Mesendoderm (in vitro differentiated cells): Measurements from ENCODE around the gene VPS37C.
A peak's percentile ranks its signal among the peaks of the same experiment; 100 is the strongest.
"Not testable (repeated sequence)": the region's sequence is repeated elsewhere in the genome, so short reads cannot be mapped to it uniquely, and the experiment has no call there.

Experiments
- DNase-seq: peaks from one replicate; pipeline ENCODE4 v3.0.0; 2013
- H2AK5ac ChIP-seq: 2 replicates; pipeline ENCODE4 v1.6.1; 2013; ENCODE audit warnings: low read length, inconsistent platforms
- H2BK120ac ChIP-seq: 2 replicates; pipeline ENCODE4 v1.6.1; 2013; ENCODE audit warnings: low read depth, mild to moderate bottlenecking, low read length, moderate library complexity, mixed read lengths
- H2BK15ac ChIP-seq: replicated peaks from 2 replicates; pipeline ENCODE4 v1.6.1; 2013; ENCODE audit warnings: low read depth, mild to moderate bottlenecking, moderate library complexity
- H2BK5ac ChIP-seq: 2 replicates; pipeline ENCODE4 v1.6.1; 2013; ENCODE audit warnings: low read length, inconsistent platforms
- H3K18ac ChIP-seq: 2 replicates; pipeline ENCODE4 v1.6.1; 2013; ENCODE audit warnings: mild to moderate bottlenecking, low read length, mixed read lengths
- H3K23ac ChIP-seq: one replicate; pipeline ENCODE4 v1.6.1; 2013; ENCODE audit warnings: low read length
- H3K27ac ChIP-seq: 2 replicates; pipeline ENCODE4 v1.5.1; 2013; ENCODE audit warnings: low read depth, mild to moderate bottlenecking, inconsistent platforms, low read length, moderate library complexity
- H3K27me3 ChIP-seq: 2 replicates; pipeline ENCODE4 v1.6.1; 2013; ENCODE audit warnings: low read length, control low read depth, mild to moderate bottlenecking, inconsistent platforms; ENCODE audit not compliant: insufficient read depth, poor library complexity
- H3K36me3 ChIP-seq: 2 replicates; pipeline ENCODE4 v1.6.1; 2013; ENCODE audit warnings: low read length, inconsistent platforms; ENCODE audit not compliant: control insufficient read depth, insufficient read depth
- H3K4ac ChIP-seq: one replicate; pipeline ENCODE4 v1.6.1; 2013; ENCODE audit warnings: low read depth, mild to moderate bottlenecking, low read length, moderate library complexity
- H3K4me1 ChIP-seq: 2 replicates; pipeline ENCODE4 v1.6.1; 2013; ENCODE audit warnings: low read depth, low read length, inconsistent platforms; ENCODE audit not compliant: control insufficient read depth
- H3K4me2 ChIP-seq: 2 replicates; pipeline ENCODE4 v1.6.1; 2013; ENCODE audit warnings: low read length
- H3K4me3 ChIP-seq: 2 replicates; pipeline ENCODE4 v1.5.1; 2013; ENCODE audit warnings: mild to moderate bottlenecking, low read length
- H3K56ac ChIP-seq: one replicate; pipeline ENCODE4 v1.6.1; 2013; ENCODE audit warnings: low read length
- H3K79me1 ChIP-seq: 2 replicates; pipeline ENCODE4 v1.6.1; 2013; ENCODE audit warnings: low read length, inconsistent platforms
- H3K79me2 ChIP-seq: 2 replicates; pipeline ENCODE4 v1.6.1; 2013; ENCODE audit warnings: mild to moderate bottlenecking, low read length; ENCODE audit not compliant: control insufficient read depth, insufficient read depth
- H3K9ac ChIP-seq: 2 replicates; pipeline ENCODE4 v1.6.1; 2013; ENCODE audit warnings: low read length, inconsistent platforms
- H4K5ac ChIP-seq: one replicate; pipeline ENCODE4 v1.6.1; 2013; ENCODE audit warnings: low read length
- H4K8ac ChIP-seq: one replicate; pipeline ENCODE4 v1.6.1; 2013; ENCODE audit warnings: low read depth, mild to moderate bottlenecking, control low read depth, low read length, moderate library complexity
- WGBS: extraction: QIAGEN DNeasy Blood & Tissue Kit; methylation state at CpG from one replicate; pipeline ENCODE4 v1.1.7; 2013; ENCODE audit warnings: low lambda C conversion rate, missing lambda C conversion rate; ENCODE audit not compliant: insufficient coverage; ENCODE audit errors: extremely low coverage; 5-methylcytosine and 5-hydroxymethylcytosine counted together

VPS37C gene

DNA sequence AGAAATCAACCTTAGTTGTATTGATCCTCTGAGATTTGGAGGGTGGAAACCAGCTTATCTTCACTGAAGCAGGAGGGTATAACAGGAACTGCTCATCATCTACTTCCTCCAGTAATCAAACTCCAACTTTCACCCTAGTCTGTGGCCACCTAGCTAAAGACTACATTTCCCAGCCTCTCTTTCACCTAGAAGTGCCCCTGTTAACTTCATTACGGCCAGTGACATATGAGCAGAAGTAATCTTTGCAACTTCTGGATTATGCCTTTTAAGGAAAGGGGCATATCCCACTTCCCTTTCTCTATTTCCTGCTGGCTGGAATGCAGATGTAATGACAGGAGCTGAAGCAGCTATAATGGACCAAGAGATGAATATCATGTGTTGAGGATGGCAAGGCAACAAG is 7.6 kb upstream of the VPS37C start:
- Histone ChIP-seq H4K8ac (no peak overlapping the region), H3K27ac (no peak overlapping the region), H2BK15ac (no peak overlapping the region), H3K79me2 (no peaks in the 10 kb centered on the region), H3K36me3 (no peaks in the 10 kb centered on the region), H2BK120ac (no peak overlapping the region), H3K23ac (no peak overlapping the region), H3K4me2 (no peak overlapping the region), H3K9ac (no peak overlapping the region), H4K5ac (no peak overlapping the region), H3K4ac (no peak overlapping the region), H3K4me3 (no peak overlapping the region), H3K18ac (no peak overlapping the region), H2AK5ac (no peak overlapping the region), H3K79me1 (no peaks in the 10 kb centered on the region), H3K4me1 (no peaks in the 10 kb centered on the region), H2BK5ac (no peak overlapping the region), H3K56ac (no peak overlapping the region), H3K27me3 (no peaks in the 10 kb centered on the region)
- no peak for DNase-seq
- WGBS: no CpG with 5 or more reads among the region's 1 CpG

DNA sequence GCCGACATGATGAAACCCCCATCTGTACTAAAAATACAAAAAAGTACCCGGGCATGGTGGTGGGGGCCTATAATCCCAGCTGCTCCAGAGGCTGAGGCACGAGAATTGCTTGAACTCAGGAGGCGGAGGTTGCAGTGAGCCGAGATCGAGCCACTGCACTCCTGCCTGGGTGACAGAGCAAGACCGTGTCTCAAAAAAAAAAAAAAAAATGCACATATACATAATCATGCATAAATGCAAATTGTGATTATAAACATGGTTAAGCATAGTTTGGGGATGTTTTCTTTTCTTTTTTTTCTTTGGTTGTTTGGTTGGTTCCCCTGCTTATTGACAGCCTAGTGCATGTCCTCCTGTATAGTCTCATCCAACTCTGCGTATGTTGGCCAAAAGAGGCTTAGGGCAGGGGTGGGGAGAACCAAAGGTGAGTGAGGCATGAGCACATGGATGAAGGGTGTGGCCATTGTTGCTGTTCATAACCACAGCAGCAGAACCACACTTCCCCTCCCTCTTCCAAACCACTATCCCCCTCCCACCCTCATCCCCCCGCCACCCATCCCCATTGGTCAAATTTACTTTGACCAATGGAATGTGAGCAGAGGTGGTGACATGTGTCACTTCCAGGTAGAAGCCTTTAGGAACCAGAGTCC is 6.9 kb upstream of the VPS37C start:
- H4K5ac ChIP-seq: no peak overlapping the region
- H3K27ac ChIP-seq: no peak overlapping the region
- no peak overlapping the region for H3K4me2 ChIP-seq
- H3K23ac ChIP-seq: no peak overlapping the region
- no peaks in the 10 kb centered on the region for H3K79me2 ChIP-seq
- H3K36me3 ChIP-seq: no peaks in the 10 kb centered on the region
- no peak overlapping the region for H3K18ac ChIP-seq
- no peak overlapping the region for H3K4ac ChIP-seq
- no peak overlapping the region for H2BK120ac ChIP-seq
- no peak overlapping the region for H3K4me3 ChIP-seq
- H3K56ac ChIP-seq: no peak overlapping the region
- no peak overlapping the region for H3K9ac ChIP-seq
- no peaks in the 10 kb centered on the region for H3K4me1 ChIP-seq
- H2AK5ac ChIP-seq: no peak overlapping the region
- H3K27me3 ChIP-seq: no peaks in the 10 kb centered on the region
- H4K8ac ChIP-seq: no peak overlapping the region
- H2BK15ac ChIP-seq: no peak overlapping the region
- H3K79me1 ChIP-seq: no peaks in the 10 kb centered on the region
- no peak overlapping the region for H2BK5ac ChIP-seq
- no peak for DNase-seq
- no CpG with 5 or more reads among the region's 9 CpGs for WGBS

DNA sequence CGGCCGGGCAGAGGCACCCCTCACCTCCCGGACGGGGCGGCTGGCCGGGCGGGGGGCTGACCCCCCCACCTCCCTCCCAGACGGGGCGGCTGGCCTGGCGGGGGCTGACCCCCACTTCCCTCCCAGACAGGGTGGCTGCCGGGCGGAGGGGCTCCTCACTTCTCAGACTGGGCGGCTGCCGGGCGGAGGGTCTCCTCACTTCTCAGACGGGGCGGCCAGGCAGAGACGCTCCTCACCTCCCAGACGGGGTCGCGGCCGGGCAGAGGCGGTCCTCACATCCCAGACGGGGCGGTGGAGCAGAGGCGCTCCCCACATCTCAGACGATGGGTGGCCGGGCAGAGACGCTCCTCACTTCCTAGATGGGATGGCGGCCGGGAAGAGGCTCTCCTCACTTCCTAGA is 5.1 kb upstream of the VPS37C start:
- H3K27ac ChIP-seq, H3K27me3 ChIP-seq, H4K8ac ChIP-seq, H3K9ac ChIP-seq, H2BK5ac ChIP-seq, H2AK5ac ChIP-seq, H3K4me2 ChIP-seq, H2BK120ac ChIP-seq, DNase-seq, H3K36me3 ChIP-seq, H3K79me1 ChIP-seq, H2BK15ac ChIP-seq, H3K23ac ChIP-seq, H3K56ac ChIP-seq, H3K4me1 ChIP-seq, H3K4ac ChIP-seq, H3K4me3 ChIP-seq, H4K5ac ChIP-seq, H3K18ac ChIP-seq, H3K79me2 ChIP-seq: not testable (repeated sequence)
- no CpG with 5 or more reads among the region's 31 CpGs for WGBS

DNA sequence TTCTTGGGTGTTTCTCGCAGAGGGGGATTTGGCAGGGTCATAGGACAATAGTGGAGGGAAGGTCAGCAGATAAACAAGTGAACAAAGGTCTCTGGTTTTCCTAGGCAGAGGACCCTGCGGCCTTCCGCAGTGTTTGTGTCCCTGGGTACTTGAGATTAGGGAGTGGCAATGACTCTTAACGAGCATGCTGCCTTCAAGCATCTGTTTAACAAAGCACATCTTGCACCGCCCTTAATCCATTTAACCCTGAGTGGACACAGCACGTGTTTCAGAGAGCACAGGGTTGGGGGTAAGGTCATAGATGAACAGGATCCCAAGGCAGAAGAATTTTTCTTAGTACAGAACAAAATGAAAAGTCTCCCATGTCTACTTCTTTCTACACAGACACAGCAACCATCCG is 4.6 kb upstream of the VPS37C start:
- not testable (repeated sequence) for DNase-seq, H3K27ac ChIP-seq, H3K27me3 ChIP-seq, H4K5ac ChIP-seq, H3K4me3 ChIP-seq, H3K79me2 ChIP-seq, H3K23ac ChIP-seq, H3K18ac ChIP-seq, H2BK5ac ChIP-seq, H3K4ac ChIP-seq, H2BK120ac ChIP-seq, H3K9ac ChIP-seq, H3K4me1 ChIP-seq, H2AK5ac ChIP-seq, H2BK15ac ChIP-seq, H3K56ac ChIP-seq, H3K79me1 ChIP-seq, H3K4me2 ChIP-seq, H4K8ac ChIP-seq, H3K36me3 ChIP-seq
- WGBS: no CpG with 5 or more reads among the region's 7 CpGs

DNA sequence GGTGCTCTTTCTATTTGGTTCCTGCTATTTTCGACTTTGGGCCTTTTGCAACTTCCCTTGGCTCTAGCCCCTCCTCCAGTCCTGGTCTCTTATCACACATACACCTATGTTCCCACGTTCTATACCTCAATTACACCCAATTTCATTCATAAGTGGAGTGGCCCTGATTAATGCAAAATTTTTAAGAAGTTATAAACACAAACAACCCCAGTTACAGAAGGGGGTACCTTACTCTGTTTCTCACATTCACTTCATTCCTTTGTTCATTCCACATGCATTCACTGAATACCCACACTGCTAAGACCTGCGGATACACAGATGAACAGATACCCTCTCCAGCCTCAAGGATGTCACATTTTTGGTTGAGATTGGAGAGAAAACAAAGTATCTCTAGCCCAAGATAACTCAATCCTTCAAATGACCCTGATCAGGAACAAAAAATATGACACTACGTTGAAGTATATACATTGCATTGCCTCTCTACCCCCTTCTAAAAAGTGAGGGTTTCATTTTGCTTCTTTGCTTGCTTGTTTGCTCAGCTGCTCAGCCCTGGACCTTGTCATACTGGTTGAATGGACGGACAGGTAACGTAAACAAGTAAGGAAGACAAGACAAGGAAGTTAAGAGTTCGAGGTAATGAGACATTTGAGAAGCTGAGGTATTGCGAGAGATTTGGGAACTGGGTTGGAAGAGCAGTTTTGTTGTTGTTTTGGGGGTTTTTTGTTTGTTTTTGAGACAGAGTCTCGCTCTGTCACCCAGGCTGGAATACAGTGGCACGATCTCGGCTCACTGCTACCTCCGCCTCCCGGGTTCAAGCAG is 3.6 kb upstream of the VPS37C start:
- H2BK15ac ChIP-seq: no peak overlapping the region
- H3K27ac ChIP-seq: no peak overlapping the region
- no peak overlapping the region for H3K4ac ChIP-seq
- H2AK5ac ChIP-seq: no peak overlapping the region
- no peak overlapping the region for H3K23ac ChIP-seq
- H4K5ac ChIP-seq: no peak overlapping the region
- no peak overlapping the region for H2BK120ac ChIP-seq
- WGBS: no CpG with 5 or more reads among the region's 13 CpGs
- no peak overlapping the region for H3K18ac ChIP-seq
- H3K4me2 ChIP-seq: no peak overlapping the region
- H3K79me2 ChIP-seq: peaks cover 5% of the 10 kb centered on the region
- H3K9ac ChIP-seq: no peak overlapping the region
- H3K4me1 ChIP-seq: peaks cover 2% of the 10 kb centered on the region
- peak; percentile 39 for DNase-seq
- H2BK5ac ChIP-seq: no peak overlapping the region
- H3K4me3 ChIP-seq: no peak overlapping the region
- peak overlapping the region; percentile 47 for H3K56ac ChIP-seq
- no peak overlapping the region for H4K8ac ChIP-seq
- H3K36me3 ChIP-seq: no peaks in the 10 kb centered on the region
- H3K27me3 ChIP-seq: no peaks in the 10 kb centered on the region
- H3K79me1 ChIP-seq: peaks cover 7% of the 10 kb centered on the region
